Pancreas (tissue), 10 donors: ENCODE results near the gene ADH1B. TPM values are rescaled to one million over a fixed set of nuclear protein-coding genes. Genes with fewer than 3 reads are reported as not detected.

Experiments
- ATAC-seq, 4 donors: fragments of 200-7000 bp; cut with Tn5 transposase; one replicate each; pipeline versions ENCODE4 v1.8.0 to v1.9.1; 2020; ENCODE audit warnings: mild to moderate bottlenecking in 4 of 4, moderate library complexity in 4 of 4
- DNase-seq, 6 donors: peaks; one replicate each; pipeline ENCODE4 v3.0.0-alpha.2; 2020
- FAIRE-seq: peaks from 2 replicates; lab custom pipeline; 2012; peaks lifted over from hg19 to GRCh38; lab: Jason Lieb, UNC
- H3K27ac ChIP-seq, 4 donors: fragments of 200-600 bp; sonication (generic); 1 replicate in 3 of 4; 2 replicates in 1 of 4; pipeline versions ENCODE4 v1.5.0 to v1.8.0; 2020
- H3K27me3 ChIP-seq, 4 donors: fragments of 200-600 bp; one replicate each; pipeline ENCODE4 v1.8.0; 2021
- H3K36me3 ChIP-seq, 3 donors: fragments of 200-600 bp; sonication (generic) in 1 of 3; one replicate each; pipeline versions ENCODE4 v1.5.0 to v1.8.0; 2020 to 2021
- H3K4me1 ChIP-seq, 3 donors: fragments of 200-600 bp; one replicate each; pipeline ENCODE4 v1.8.0; 2021
- H3K4me3 ChIP-seq, 4 donors: fragments of 200-600 bp; sonication (generic) in 2 of 4; one replicate each; pipeline versions ENCODE4 v1.5.0 to v1.8.0; 2020 to 2021
- H3K9me3 ChIP-seq, 4 donors: fragments of 200-600 bp; one replicate each; pipeline ENCODE4 v1.8.0; 2021
- WGBS, 2 donors: extraction: QIAGEN DNeasy Blood & Tissue Kit; methylation state at CpG; one replicate each; pipeline ENCODE4 v1.1.7; 2013; 5-methylcytosine and 5-hydroxymethylcytosine counted together
- intact Hi-C, 3 donors: fragments of 100-400 bp; cut with DNase I; formaldehyde crosslinking; loops; one replicate each; pipeline versions ENCODE4 v1.11.1 to v1.14.2; 2022
- polyA plus RNA-seq, 2 donors: library from polyadenylated mRNA; stranded (reverse); fragments of 200-250 nt; gene quantifications; one replicate each; pipeline ENCODE4 v1.2.3, GENCODE V29; 2013
- total RNA-seq, 6 donors: library from RNA; stranded (reverse); fragmentation: NEBNext Ultra II Directional in 4 of 6; extraction: Animal tissue kit (Norgen Biotek cat#: 25700) in 4 of 6; gene quantifications; one replicate each; pipeline versions ENCODE4 v1.2.1 to v1.2.4, GENCODE V29; 2021 to 2023
- TF ChIP-seq, protein P1 (sequence below), 4 donors: fragments of 200-600 bp; sonication (generic) in 3 of 4; IDR thresholded peaks; one replicate each; pipeline versions ENCODE4 v1.5.0 to v1.8.0; 2021; ENCODE audit warnings: antibody characterized with exemption in 4 of 4
- donor health status: healthy with polysubstance abuse.
- donor health status: DM: no; HTN: no; CAD: no; lungs with moderate emphysema.
- donor health status: DM: no; HTN: no; CAD: no.
- donor health status: control.
- donor health status: control.
- donor health status: Bipolar disorder and iron deficiency.
- donor health status: DM: yes; HTN: yes; CAD: no.
- donor health status: DM: no; HTN: no; CAD: no.
- donor health status: DM: no; HTN: no; CAD: no.
- donor health status: DM: yes; HTN: yes; CAD: no.

Gene ADH1B
- total and polyA plus RNA-seq, 8 donors: 15.5 to 100 (median 38.0) TPM

- WGBS, 2 donors: 82 to 85% methylated on average over 6 of the region's 6 CpGs
- intact Hi-C loops: no loop called here
- Histone ChIP-seq H3K36me3 (no peaks in the 10 kb centered on the region), H3K27me3 (no peaks in the 10 kb centered on the region), H3K9me3 (no peaks in the 10 kb centered on the region), H3K4me3 (no peak overlapping the region), H3K27ac (no peak overlapping the region), H3K4me1 (peaks cover 0 to 2% (median 0%) of the 10 kb centered on the region in 3 donors)
- TF ChIP-seq, protein P1, sequence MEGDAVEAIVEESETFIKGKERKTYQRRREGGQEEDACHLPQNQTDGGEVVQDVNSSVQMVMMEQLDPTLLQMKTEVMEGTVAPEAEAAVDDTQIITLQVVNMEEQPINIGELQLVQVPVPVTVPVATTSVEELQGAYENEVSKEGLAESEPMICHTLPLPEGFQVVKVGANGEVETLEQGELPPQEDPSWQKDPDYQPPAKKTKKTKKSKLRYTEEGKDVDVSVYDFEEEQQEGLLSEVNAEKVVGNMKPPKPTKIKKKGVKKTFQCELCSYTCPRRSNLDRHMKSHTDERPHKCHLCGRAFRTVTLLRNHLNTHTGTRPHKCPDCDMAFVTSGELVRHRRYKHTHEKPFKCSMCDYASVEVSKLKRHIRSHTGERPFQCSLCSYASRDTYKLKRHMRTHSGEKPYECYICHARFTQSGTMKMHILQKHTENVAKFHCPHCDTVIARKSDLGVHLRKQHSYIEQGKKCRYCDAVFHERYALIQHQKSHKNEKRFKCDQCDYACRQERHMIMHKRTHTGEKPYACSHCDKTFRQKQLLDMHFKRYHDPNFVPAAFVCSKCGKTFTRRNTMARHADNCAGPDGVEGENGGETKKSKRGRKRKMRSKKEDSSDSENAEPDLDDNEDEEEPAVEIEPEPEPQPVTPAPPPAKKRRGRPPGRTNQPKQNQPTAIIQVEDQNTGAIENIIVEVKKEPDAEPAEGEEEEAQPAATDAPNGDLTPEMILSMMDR (IDR thresholded peaks at IDR 0.05): no peak
- no peak for DNase-seq
- ATAC-seq: no peak
- FAIRE-seq: no peak
These were observed 5.4 kb downstream of the ADH1B start for GRCh38 chr4:99315839-99316238.

GRCh38 chr4:99314211-99314610, 7.0 kb downstream of the ADH1B start:
- no peak overlapping the region for H3K27ac ChIP-seq

GRCh38 chr4:99310389-99310788, 10.8 kb downstream of the ADH1B start:
- no peak for FAIRE-seq
- Histone ChIP-seq H3K9me3 (no peaks in the 10 kb centered on the region), H3K4me1 (no peaks in the 10 kb centered on the region), H3K4me3 (no peak overlapping the region), H3K27me3 (no peaks in the 10 kb centered on the region), H3K36me3 (no peaks in the 10 kb centered on the region), H3K27ac (no peak overlapping the region)
- DNase-seq: no peak
- TF ChIP-seq, protein P1 (IDR thresholded peaks at IDR 0.05): no peak
- ATAC-seq: no peak
- WGBS, 2 donors: 81 to 90% methylated on average over 2 of the region's 2 CpGs
- intact Hi-C loops: no loop called here

More at GRCh38 chr4:99314211-99314610, 7.0 kb downstream of the ADH1B start:
- 79 to 85% methylated on average over 1 of the region's 1 CpG for WGBS, 2 donors
- TF ChIP-seq, protein P1 (IDR thresholded peaks at IDR 0.05): no peak
- Histone ChIP-seq H3K4me1 (no peaks in the 10 kb centered on the region), H3K36me3 (no peaks in the 10 kb centered on the region), H3K4me3 (no peak overlapping the region), H3K27me3 (no peaks in the 10 kb centered on the region), H3K9me3 (no peaks in the 10 kb centered on the region)
- ATAC-seq (no peak), DNase-seq (no peak), FAIRE-seq (no peak)
- intact Hi-C loops: no loop called here

GRCh38 chr4:99305638-99306400, 15.4 kb downstream of the ADH1B start:
- peaks cover 0 to under 1% (median 0%) of the 10 kb centered on the region in 3 donors for H3K4me1 ChIP-seq
- no peaks in the 10 kb centered on the region for H3K9me3 ChIP-seq
- 92 to 95% methylated on average over 11 of the region's 11 CpGs for WGBS, 2 donors
- ATAC-seq (no peak), DNase-seq (no peak), FAIRE-seq (no peak)
- H3K27me3 ChIP-seq: no peaks in the 10 kb centered on the region
- no peak overlapping the region for H3K4me3 ChIP-seq
- H3K27ac ChIP-seq: no peak overlapping the region
- intact Hi-C loops: no loop called here
- TF ChIP-seq, protein P1 (IDR thresholded peaks at IDR 0.05): no peak
- no peaks in the 10 kb centered on the region for H3K36me3 ChIP-seq
